Tibial nerve (tissue), 4 donors: ENCODE data around the gene HSPA4L. TPM values are rescaled to one million over a fixed set of nuclear protein-coding genes. Genes with fewer than 3 reads are reported as not detected.

ENCODE experiments used
- DNase-seq, 2 donors: peaks; one replicate each; pipeline ENCODE4 v3.0.0-alpha.2; 2019; ENCODE audit warnings: low spot score in 2 of 2
- H3K27ac ChIP-seq, 4 donors: fragments of 200-600 bp; sonication (generic) in 3 of 4; one replicate each; pipeline ENCODE4 v1.5.1; 2017 to 2019; ENCODE audit warnings: mild to moderate bottlenecking in 1 of 4
- H3K27me3 ChIP-seq, 2 donors: fragments of 200-600 bp; sonication (generic) in 1 of 2; one replicate each; pipeline versions ENCODE4 v1.5.1 to v1.6.0; 2017 to 2019
- H3K36me3 ChIP-seq, 3 donors: fragments of 200-600 bp; sonication (generic); one replicate each; pipeline ENCODE4 v1.5.1; 2018 to 2019
- H3K4me1 ChIP-seq, 4 donors: fragments of 200-600 bp; sonication (generic) in 3 of 4; one replicate each; pipeline ENCODE4 v1.5.1; 2017 to 2019
- H3K4me3 ChIP-seq, 4 donors: fragments of 200-600 bp; sonication (generic) in 3 of 4; one replicate each; pipeline ENCODE4 v1.5.1; 2017 to 2019; ENCODE audit warnings: mild to moderate bottlenecking in 1 of 4, moderate library complexity in 1 of 4
- H3K9me3 ChIP-seq, 4 donors: fragments of 200-600 bp; sonication (generic) in 3 of 4; one replicate each; pipeline ENCODE4 v1.5.1; 2017 to 2019
- CTCF ChIP-seq, 5 experiments: fragments of 200-600 bp in 3 of 5; fragments of 450-650 bp in 2 of 5; sonication (generic) in 3 of 5; IDR thresholded peaks; one replicate each; pipeline ENCODE4 v1.5.1; 2016 to 2019; ENCODE audit warnings: antibody characterized with exemption in 5 of 5, mild to moderate bottlenecking in 3 of 5, moderate library complexity in 2 of 5
- EP300 ChIP-seq, 2 donors: sonication (generic); formaldehyde crosslinking; IDR thresholded peaks; one replicate each; pipeline ENCODE4 v1.6.1; 2017; ENCODE audit warnings: antibody characterized with exemption in 2 of 2, mild to moderate bottlenecking in 1 of 2
- POLR2A ChIP-seq, 2 donors: fragments of 450-650 bp; IDR thresholded peaks; one replicate each; pipeline ENCODE4 v1.6.1; 2017; ENCODE audit warnings: antibody characterized with exemption in 2 of 2, mild to moderate bottlenecking in 2 of 2, moderate library complexity in 2 of 2
- WGBS, 2 donors: methylation state at CpG; one replicate each; pipeline ENCODE4 v1.1.5; 2018; 5-methylcytosine and 5-hydroxymethylcytosine counted together
- total RNA-seq, 4 donors: library from RNA; depleted of rRNA; stranded (reverse); fragments of >200 nt; gene quantifications; one replicate each; pipeline ENCODE4 v1.1.0, GENCODE V29; 2016

The HSPA4L gene
- total RNA-seq, 4 donors from 2014 or later = 3.3 to 7.6 (median 5.3) TPM

GRCh38 chr4:127809173-127809800, 27.2 kb downstream of the HSPA4L start:
- Histone ChIP-seq H3K36me3 (peaks cover 0 to 39% (median 0%) of the 10 kb centered on the region in 3 donors), H3K27ac (no peak overlapping the region), H3K4me1 (no peaks in the 10 kb centered on the region), H3K27me3 (no peaks in the 10 kb centered on the region), H3K9me3 (no peaks in the 10 kb centered on the region), H3K4me3 (no peak overlapping the region)
- no peak for DNase-seq
- WGBS, 2 donors = 57 to 71% methylated on average over 6 of the region's 6 CpGs
- TF ChIP-seq CTCF (IDR thresholded peaks at IDR 0.05) (no peak), POLR2A (IDR thresholded peaks at IDR 0.05) (no peak), EP300 (IDR thresholded peaks at IDR 0.05) (no peak)

GRCh38 chr4:127810551-127810950, 28.4 kb downstream of the HSPA4L start:
- DNase-seq = no peak
- Histone ChIP-seq H3K4me3 (no peak overlapping the region), H3K27ac (no peak overlapping the region), H3K27me3 (no peaks in the 10 kb centered on the region), H3K4me1 (no peaks in the 10 kb centered on the region), H3K9me3 (no peaks in the 10 kb centered on the region), H3K36me3 (peaks cover 0 to 31% (median 0%) of the 10 kb centered on the region in 3 donors)
- WGBS, 2 donors = 91 to 94% methylated on average over 3 of the region's 3 CpGs
- TF ChIP-seq EP300 (IDR thresholded peaks at IDR 0.05) (no peak), POLR2A (IDR thresholded peaks at IDR 0.05) (no peak), CTCF (IDR thresholded peaks at IDR 0.05) (no peak)

- no peaks in the 10 kb centered on the region for H3K27me3 ChIP-seq
- TF ChIP-seq POLR2A (IDR thresholded peaks at IDR 0.05) (no peak), EP300 (IDR thresholded peaks at IDR 0.05) (no peak), CTCF (IDR thresholded peaks at IDR 0.05) (no peak)
- no peaks in the 10 kb centered on the region for H3K9me3 ChIP-seq
- WGBS, 2 donors = 37 to 47% methylated on average over 2 of the region's 2 CpGs
- no peak for DNase-seq
- H3K4me1 ChIP-seq = no peaks in the 10 kb centered on the region
- H3K4me3 ChIP-seq = no peak overlapping the region
- peaks cover 0 to 27% (median 0%) of the 10 kb centered on the region in 3 donors for H3K36me3 ChIP-seq
- H3K27ac ChIP-seq = no peak overlapping the region
Measured at GRCh38 chr4:127822430-127822829, 40.3 kb downstream of the HSPA4L start.

GRCh38 chr4:127828121-127828520, 46.0 kb downstream of the HSPA4L start:
- 89 to 90% methylated on average over 2 of the region's 2 CpGs for WGBS, 2 donors
- Histone ChIP-seq H3K27ac (no peak overlapping the region), H3K9me3 (no peaks in the 10 kb centered on the region), H3K4me1 (no peaks in the 10 kb centered on the region), H3K36me3 (peaks cover 0 to 25% (median 0%) of the 10 kb centered on the region in 3 donors), H3K27me3 (no peaks in the 10 kb centered on the region), H3K4me3 (no peak overlapping the region)
- no peak for TF ChIP-seq POLR2A (IDR thresholded peaks at IDR 0.05)
- TF ChIP-seq EP300 (IDR thresholded peaks at IDR 0.05) = no peak
- DNase-seq = no peak

- no peak for DNase-seq
Measured at GRCh38 chr4:127829014-127829413, 46.9 kb downstream of the HSPA4L start.

More at GRCh38 chr4:127829014-127829413, 46.9 kb downstream of the HSPA4L start:
- Histone ChIP-seq H3K9me3 (no peaks in the 10 kb centered on the region), H3K4me1 (no peaks in the 10 kb centered on the region), H3K27me3 (no peaks in the 10 kb centered on the region), H3K36me3 (peaks cover 0 to 17% (median 0%) of the 10 kb centered on the region in 3 donors), H3K4me3 (no peak overlapping the region), H3K27ac (no peak overlapping the region)
- TF ChIP-seq CTCF (IDR thresholded peaks at IDR 0.05) = no peak
- TF ChIP-seq POLR2A (IDR thresholded peaks at IDR 0.05) = no peak
- TF ChIP-seq EP300 (IDR thresholded peaks at IDR 0.05) = no peak
